ENCODE results near the gene REC114.
A peak's percentile ranks its signal among the peaks of the same experiment; 100 is the strongest.
"Not testable (repeated sequence)": the region's sequence is repeated elsewhere in the genome, so short reads cannot be mapped to it uniquely, and the experiment has no call there.

The REC114 gene, protein sequence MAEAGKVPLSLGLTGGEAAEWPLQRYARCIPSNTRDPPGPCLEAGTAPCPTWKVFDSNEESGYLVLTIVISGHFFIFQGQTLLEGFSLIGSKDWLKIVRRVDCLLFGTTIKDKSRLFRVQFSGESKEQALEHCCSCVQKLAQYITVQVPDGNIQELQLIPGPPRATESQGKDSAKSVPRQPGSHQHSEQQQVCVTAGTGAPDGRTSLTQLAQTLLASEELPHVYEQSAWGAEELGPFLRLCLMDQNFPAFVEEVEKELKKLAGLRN

DNA sequence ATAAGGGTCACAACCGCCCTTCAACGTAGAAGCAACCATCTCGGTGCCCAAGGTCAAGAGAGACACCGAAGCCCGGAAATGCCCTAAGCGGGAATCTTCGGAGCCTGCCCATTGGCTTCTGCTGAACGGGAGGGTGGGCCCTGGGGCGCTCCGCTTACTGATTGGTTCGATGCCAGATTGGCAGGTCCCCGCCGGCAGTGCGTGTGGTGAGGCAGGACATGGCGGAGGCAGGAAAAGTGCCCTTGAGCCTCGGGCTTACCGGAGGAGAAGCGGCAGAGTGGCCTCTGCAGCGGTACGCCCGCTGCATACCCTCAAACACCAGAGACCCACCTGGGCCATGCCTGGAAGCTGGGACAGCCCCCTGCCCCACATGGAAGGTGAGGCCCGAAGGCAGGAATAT is at the start of gene REC114:
Gene REC114, plus strand, starts transcription at position 197 of the 400 bp plus-strand sequence. Its CDS starts 22 bp downstream, at position 219.
- no peak for DNase-seq

DNA sequence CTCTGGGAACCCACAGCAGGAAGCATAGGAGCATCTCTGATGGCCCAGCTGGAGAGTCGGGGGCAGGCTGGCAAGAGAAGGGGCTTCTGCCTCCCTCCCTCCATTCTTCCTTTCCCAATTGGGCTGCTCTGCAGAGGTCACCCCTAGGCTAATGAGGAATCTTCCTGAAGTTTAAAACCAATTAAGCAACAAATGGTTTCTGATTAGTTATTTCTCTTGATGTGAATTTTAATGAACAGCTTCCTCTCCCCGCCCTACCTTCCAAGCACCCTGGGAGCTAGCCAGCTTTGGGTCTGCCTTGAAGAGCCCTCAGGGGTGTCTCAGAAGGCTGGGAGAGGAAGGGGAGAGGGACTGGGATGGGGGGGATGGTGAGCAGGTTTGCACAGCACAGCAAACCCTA is 49.6 kb upstream of the REC114 start:
- no peak for DNase-seq

DNA sequence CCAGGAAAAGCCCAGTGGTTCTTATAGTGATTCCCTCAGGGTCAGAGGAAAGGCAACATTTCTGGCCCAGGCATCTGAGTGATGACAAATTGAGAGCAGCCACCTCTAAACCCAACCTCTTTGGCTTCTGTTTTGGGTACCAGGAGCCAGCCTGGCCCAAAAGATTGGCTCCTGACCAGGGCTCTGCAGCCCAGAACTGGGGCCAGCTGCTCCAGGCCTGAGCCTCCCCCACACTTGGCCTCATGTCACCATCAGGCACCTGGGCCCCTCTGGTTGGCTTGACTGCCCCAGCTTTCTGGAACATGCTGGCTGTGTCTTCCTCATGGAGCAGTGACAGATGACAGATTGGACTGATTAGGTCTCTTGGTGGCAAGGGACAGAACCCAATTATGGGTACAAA is 48.2 kb upstream of the REC114 start:
- DNase-seq = no peak

DNA sequence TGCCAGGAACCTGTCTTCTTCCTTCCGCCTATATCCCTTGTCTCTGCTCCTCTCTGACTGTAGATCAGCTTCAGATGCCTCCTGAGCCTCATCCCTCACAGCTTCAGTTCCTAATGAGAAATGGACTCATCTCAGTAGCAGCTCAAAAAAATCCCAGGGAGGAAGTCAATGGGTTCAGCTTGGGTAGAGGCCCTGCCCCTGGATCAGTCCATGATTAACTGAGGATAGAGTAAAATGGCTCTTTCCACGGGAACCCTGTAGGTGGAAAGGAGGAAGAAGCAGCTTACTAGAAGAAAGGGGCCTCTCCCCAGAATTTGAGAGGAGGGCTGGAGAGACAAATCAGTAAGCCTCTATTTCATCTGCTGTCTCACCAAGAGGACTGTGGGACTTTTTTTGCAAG is 47.3 kb upstream of the REC114 start:
- DNase-seq = no peak

DNA sequence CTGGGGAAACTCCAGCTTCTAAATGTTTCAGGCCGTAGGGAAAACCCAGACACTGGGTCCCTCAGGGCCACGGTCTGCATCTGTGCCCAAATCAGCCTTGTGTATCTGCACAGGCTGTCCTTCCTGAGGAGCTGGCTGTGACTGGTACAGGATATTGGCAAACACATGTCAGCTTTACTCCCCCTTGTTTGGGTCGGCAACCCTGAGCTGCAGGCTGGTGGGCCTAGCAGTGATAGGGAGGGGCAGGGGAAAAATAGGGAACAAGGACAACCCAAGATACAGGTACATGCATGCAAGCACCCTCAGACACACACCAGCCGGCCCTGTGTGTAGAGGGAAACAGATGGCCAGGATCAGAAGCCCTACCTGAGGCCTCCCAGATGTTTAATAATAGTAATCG is 45.5 kb upstream of the REC114 start:
- no peak for DNase-seq

DNA sequence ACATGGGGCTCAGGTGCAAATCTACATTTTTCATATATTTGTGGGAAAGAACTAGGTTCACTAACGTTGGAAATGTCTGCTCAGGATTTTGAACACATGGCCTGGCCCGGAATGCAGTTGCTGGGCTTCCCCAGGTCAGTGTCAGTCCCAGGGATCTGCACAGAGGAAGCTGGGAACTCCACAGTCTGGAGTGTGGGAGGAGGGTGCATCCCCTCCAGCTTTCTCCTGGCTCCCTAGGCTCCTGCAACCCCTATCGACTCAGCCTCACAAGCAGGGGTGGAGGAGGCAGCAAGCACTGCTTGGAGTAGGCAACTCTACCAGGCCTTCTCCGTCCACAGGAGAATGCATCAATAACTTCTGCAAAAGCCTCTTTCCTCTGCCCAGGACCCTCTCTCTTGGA is 44.1 kb upstream of the REC114 start:
- no peak for DNase-seq

DNA sequence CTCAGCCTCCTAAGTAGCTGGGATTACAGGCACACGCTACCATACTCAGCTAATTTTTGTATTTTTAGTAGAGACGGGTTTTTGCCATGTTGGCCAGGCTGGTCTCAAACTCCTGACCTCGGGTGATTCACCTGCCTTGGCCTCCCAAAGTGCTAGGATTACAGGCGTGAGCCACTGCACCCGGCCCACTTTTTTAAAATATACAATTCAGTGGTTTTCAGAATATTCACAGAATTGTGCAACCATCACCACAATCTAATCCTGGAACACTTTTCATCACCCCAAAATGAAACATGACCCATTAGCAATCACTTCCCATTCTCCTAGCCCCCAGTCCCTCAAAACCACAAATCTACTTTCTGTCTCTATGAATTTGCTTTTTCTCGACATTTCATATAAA is 42.7 kb upstream of the REC114 start:
- DNase-seq = not testable (repeated sequence)

DNA sequence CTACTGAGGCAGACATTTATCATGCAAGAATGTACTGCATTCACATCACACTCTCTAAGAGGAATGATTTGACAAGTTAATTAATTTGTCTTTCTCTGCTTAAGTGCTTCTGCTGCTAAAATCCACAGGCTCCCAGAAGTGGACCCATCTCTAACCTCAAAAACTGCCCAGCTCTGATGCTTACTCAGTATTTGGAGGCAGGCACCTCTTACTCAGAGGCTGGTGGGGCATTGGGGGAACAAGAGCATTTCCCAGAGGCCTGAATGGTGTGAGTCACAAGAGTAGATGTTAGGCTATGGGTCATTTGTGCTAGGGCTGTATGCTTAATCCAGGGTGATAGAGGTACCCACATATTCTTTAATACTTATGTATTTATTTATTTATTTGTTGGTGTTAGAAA is 39.8 kb upstream of the REC114 start:
- no peak for DNase-seq

DNA sequence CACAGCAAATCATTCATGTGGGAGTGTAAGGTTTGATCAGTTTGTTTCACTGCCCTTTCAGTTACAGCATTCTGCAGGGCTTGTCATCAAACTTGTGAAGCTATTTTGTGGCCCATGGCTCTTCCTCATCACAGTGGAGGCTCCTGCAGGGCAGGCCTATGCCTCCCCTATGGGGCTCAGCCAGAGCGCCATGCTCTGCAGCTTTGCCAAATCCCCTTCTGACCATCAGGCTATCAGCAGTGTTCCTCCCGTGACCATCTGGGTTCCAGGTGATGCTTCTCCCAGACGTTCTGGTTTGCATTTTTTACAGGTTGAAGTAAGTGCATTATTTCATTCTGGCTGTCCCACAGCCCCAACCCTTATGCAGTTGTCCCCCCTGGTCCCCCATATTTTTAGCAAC is 28.1 kb upstream of the REC114 start:
- DNase-seq = no peak

DNA sequence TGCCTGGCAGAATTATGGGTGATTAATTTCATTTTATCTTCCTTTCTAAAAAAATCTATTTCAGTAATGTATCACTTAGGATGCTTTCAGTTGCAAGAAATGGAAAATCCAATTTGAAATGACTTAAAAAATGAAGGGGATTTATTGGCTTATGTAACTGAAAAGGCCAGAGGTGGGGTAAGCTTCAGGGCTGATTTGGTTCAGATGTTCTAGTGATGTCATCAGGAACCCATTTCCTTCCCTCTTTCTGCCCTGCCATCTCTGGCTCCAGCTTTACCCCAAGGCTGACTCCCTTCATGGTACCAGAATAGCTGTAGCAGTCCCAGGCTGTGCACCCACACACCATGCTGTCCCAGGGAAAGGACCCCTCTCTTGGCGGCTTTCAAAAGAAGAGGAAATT is 18.5 kb upstream of the REC114 start:
- no peak for DNase-seq

DNA sequence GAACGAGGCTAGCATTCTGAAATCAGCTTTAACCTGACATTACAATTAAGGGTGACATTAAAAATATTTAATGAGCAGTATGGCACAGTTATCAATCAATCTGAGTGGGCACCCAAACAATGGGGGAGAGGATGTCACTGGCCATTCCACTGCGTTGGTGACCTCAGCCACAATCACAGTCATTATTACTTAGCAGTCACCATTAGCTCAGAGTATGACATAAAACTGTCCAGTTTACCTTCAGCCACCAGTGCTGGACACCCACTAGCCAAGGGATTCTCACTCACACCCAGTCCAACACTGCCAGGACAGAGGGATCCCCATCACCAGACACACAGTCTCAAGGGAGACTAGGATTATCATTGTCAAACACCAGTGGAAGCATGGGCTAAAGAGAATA is 17.5 kb upstream of the REC114 start:
- no peak for DNase-seq

DNA sequence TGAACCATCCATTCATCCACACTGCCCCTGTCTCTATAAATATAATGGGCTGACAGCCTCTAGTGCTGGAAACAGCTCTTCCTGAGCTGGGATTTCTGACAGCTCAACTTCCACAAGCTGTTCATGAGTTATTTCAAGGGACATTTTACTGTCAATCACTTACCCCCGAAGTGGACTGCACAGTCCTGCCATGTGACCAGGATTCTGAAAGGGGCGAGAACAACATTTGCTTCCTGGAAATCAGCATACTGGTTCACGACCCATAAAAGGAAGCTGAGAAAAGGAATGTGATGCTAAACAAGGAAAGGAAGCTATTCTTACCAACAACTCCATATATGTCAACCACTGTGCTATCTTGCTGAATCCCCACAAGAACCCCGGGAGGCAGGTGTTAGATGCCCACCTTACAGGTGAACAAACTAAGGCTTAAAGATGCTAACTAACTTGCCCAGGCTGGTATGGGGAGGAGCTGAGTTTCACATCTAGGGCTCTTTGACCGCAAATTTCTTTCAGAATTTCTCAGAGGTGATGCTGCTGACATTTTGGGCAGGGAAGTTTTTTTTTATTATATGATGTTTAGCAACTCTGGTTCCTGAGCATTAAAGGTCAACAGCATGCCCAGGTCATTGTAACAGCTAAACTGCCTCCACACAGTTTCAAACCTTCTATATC is 16.5 kb upstream of the REC114 start:
- no peak for DNase-seq

DNA sequence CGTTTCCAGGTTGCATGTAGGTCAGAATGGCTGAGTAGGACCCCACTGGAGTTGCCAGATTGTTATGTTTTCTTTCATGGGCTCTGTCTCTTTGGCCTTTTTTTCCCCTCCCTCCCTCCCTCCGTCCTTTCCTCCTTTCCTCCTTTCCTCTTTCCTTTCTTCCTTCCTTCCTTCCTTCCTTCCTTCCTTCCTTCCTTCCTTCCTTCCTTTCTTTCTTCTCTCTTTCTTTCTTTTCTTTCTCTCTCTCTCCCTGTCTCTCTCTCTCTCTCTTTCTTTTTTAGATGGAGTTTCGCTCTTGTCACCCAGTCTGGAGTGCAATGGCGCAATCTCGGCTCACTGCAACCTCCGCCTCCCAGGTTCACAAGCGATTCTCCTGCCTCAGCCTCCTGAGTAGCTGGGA is 11.6 kb upstream of the REC114 start:
- DNase-seq = not testable (repeated sequence)

DNA sequence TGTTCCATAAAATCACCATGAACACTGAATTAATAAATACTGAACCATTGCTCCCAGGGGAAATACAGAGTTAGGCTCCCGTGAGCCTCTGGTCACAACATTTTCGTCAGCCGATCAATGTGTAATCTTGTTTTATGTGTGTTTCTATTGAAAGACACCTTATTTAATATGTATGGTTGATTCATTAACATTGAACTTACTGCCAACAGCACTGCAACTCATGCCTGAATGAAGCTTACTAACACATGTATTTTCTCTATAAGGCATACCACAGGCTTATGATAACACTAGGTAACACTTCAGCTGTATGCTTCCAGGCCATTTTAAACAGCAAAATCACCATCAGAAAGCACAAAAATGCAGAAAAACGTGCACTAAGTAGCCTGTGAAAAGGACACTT is 9.1 kb upstream of the REC114 start:
- no peak for DNase-seq

DNA sequence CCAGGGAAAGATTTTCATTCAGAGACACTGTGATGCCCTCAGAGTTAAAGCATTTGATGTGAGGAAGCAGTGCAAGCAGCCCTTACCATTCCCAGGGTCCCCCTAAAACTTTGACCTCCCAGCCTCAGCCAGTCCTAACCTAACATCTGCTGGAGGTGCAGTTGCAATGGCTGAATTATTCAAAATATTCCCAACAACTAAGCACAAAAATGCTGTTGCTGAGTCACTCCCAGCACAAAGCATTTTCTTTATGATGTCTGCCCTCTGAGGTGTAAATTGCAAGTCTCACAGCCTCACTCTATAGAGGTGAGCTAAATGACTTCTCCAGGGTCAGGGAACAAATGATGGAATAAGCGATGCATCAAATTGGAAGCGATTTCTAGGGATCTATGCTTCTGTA is 6.4 kb upstream of the REC114 start:
- DNase-seq = no peak

DNA sequence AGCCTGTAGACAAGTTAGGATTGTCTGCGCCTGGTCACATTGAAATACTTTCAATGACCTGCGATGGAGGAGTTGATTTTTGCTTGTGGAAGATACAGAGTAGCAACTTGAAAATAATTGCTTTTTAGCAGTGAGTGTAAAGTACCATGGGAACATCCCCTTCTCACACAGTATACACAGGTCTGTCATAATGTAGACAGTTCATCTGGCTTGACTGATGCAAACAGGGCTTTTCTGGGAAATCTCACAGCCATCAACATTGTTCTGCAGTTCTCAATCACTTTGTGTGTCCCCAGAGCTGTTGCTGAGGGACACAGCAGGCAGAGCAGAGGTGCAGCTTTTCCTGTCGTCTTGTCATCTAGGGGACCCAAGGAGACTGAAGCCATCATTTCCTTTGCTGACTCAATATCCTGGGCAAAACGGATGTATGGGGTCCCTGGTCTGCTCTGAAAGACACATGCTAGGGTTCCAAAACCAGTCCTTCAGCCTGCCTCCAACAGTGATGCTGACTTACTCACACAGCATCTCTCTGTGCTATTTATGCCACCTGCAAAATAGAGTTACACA is 5.3 kb upstream of the REC114 start:
- DNase-seq = no peak

DNA sequence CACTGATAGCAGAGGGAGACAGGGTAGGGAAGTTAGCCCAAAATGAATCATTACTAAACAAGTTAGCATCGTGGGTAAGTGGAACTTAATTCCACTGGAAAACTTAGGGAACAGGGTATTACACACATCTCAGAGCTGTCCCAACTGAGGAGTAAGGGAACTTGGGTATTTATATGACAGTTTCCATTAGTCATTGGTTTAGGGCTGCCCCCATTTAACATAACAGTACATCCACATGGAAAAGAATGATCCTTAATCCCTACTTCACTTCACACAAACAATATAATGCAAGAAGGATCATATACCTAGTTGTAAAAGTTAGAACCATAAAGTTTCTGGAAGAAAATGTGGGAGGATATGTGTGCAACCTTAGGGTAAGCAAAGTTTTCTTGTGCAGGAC is 4.3 kb upstream of the REC114 start:
- no peak for DNase-seq

DNA sequence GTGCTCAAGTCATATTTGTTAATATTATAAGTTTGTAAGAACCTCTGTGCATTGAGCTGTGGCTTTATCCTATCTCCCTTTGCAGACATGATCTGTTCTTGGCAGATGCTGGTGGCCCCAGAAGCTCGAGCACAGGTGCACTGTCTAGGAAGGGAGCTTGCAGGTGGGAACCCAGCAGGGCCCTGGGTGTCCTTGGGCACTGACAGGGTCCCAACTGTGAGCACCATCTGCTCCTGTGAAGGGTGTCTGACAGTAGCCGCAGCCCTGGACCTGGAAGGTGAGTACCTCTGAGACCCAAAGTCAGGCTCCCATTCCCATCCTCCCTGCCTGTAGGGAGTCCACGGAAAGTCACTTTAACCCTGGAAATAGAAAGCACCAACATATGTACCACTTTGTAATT is 2.4 kb upstream of the REC114 start:
- no peak for DNase-seq

DNA sequence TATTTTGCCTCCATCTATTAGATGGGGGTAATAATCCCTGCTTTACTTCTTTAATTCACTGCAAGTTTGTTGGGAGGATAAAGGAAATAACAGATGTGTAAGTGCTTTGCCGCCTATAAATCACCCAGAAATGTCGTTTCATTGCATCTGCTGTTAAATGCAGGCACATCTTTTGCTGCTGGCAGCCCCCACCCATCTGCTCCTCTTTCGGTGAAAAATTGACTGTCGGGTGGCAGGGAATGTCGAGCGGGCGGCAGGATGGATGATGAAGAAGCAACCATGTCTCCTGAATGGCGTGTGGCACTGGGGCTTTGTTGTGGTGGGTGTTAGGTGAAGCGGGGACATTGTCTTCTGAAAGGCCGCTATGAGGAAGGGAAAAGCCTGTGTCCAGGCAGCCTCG is 543 bp upstream of the REC114 start:
- DNase-seq = no peak

DNA sequence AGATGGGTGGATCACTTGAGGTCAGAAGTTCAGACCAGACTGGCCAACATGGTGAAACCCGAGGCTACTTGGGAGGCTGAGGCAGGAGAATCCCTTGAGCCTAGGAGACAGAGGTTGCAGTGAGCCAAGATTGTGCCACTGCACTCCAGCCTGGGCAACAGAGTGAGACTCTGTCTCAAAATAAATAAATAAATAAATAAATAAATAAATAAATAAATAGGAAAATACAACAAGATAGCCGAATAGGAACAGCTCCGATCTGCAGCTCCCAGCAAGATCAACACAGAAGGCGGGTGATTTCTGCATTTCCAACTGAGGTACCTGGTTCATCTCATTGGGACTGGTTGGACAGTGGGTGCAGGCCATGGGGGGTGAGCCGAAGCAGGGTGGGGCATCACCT is 4.5 kb downstream of the REC114 start:
- DNase-seq = not testable (repeated sequence)

DNA sequence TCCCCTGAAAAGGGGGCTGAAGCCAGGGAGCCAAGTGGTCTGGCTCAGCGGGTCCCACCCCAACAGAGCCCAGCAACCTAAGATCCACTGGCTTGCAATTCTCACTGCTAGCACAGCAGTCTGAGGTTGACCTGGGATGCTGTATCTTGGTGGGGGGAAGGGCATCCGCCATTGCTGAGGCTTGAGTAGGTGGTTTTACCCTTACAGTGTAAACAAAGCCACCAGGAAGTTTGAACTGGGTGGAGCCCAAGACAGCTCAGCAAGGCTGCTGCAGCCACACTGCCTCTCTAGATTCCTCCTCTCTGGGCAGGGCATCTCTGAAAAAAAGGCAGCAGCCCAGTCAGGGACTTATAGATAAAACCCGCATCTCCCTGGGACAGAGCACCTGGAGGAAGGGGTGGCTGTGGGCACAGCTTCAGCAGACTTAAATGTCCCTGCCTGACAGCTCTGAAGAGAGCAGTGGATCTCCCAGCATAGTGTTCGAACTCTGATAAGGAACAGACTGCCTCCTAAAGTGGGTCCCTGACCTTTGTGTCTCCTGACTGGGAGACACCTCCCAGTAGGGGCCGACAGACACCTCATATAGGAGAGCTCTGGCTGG is 5.3 kb downstream of the REC114 start:
- DNase-seq = peak; percentile 46

DNA sequence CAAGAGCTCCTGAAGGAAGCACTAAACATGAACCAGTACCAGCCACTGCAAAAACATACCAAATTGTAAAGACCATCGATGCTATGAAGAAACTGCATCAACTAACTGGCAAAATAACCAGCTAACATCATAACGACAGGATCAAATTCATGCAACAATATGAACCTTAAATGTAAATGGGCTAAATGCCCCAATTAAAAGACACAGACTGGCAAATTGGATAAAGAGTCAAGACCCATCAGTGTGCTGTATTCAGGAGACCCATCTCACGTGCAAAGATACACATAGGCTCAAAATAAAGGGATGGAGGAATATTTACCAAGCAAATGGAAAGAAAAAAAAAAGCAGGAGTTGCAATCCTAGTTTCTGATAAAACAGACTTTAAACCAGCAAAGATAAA is 7.0 kb downstream of the REC114 start:
- DNase-seq = not testable (repeated sequence)

DNA sequence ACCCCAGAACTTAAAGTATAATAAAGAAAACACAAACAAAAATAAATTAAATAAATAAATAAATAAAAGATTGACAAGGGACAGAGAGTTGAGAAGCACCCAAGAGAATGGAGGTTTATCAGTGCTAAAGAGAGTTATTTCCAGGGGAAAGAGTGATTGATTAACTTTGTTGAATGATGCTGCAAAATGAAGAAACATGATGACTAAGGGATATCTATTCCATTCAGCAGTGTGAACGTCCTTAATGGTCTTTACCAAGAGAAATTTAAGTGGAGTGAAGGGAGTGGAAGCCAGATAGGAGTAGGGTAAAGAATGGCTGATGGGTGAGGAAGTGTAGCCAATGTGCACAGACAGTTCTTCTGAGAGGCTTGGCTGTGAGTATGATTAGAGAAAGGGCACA is 11.1 kb downstream of the REC114 start:
- no peak for DNase-seq

DNA sequence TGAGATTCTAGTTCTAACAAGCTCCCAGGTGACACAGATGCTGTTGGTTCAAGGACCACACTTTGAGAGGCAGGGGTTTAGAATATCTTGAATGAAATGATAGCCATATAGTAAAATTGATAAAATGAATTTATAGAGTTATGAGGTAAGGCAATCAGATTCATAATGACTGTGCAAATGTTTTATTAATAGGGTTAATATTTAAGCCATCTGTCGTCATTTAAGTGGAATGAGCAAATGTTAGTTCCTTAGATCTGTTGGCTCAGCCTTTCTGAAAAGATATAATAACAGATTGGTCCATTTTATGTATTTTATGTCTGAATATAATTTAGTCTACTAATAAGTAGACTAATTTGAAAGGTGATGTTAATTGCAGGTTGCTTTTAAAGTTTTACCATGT is 12.9 kb downstream of the REC114 start:
- DNase-seq = no peak
